ENCODE measurements around the gene REEP6. TPM values are rescaled to one million over a fixed set of nuclear protein-coding genes. Genes with fewer than 3 reads are reported as not detected.

REEP6 gene
- total RNA-seq, 3 donors from 2014 or later (not counting 1 experiment from before 2014, with no cell fraction given): 3.9 to 5.0 (median 4.3) TPM

GRCh38 chr19:1525343-1525742, 34.4 kb downstream of the REEP6 start:
- H3K27me3 Mint-ChIP-seq (ENCODE audit: low read depth in 2 of 2): peaks cover 19 to 38% of the 10 kb centered on the region in 2 donors
- peaks cover 0 to 8% of the 10 kb centered on the region in 2 donors for H3K4me1 Mint-ChIP-seq
- H3K4me3 ChIP-seq (ENCODE audit: low read length): no peak overlapping the region
- intact Hi-C loops (cut with micrococcal nuclease): no loop called here
- no peaks in the 10 kb centered on the region for H3K36me3 Mint-ChIP-seq
- H3K27me3 ChIP-seq (ENCODE audit: control insufficient read depth, insufficient read depth, low read length): peaks cover 20% of the 10 kb centered on the region
- H3K27ac Mint-ChIP-seq: no peak overlapping the region
- no peak for DNase-seq
- H3K9me3 Mint-ChIP-seq: no peaks in the 10 kb centered on the region
- 67% methylated on average over 31 of the region's 31 CpGs for WGBS (ENCODE audit: insufficient coverage)
- TF ChIP-seq CTCF (IDR thresholded peaks at IDR 0.05): no peak
- ATAC-seq: no peak
- no peaks in the 10 kb centered on the region for H3K9me3 ChIP-seq (ENCODE audit: control insufficient read depth, insufficient read depth, low read length)
- H3K4me1 ChIP-seq (ENCODE audit: control insufficient read depth, insufficient read depth, low read length): no peaks in the 10 kb centered on the region
- H3K36me3 ChIP-seq (ENCODE audit: control insufficient read depth, insufficient read depth, low read length): no peaks in the 10 kb centered on the region
- no peak overlapping the region for H3K4me3 Mint-ChIP-seq
- no peak overlapping the region for H3K27ac ChIP-seq (ENCODE audit: low read length)

- intact Hi-C loops (cut with micrococcal nuclease): no loop called here
- ATAC-seq: no peak
- H3K4me3 ChIP-seq (ENCODE audit: low read length): no peak overlapping the region
- no peak overlapping the region for H3K4me3 Mint-ChIP-seq
- H3K36me3 Mint-ChIP-seq: no peaks in the 10 kb centered on the region
- TF ChIP-seq CTCF (IDR thresholded peaks at IDR 0.05): no peak
- H3K27ac Mint-ChIP-seq: no peak overlapping the region
- peaks cover 19 to 38% of the 10 kb centered on the region in 2 donors for H3K27me3 Mint-ChIP-seq (ENCODE audit: low read depth in 2 of 2)
- H3K9me3 Mint-ChIP-seq: no peaks in the 10 kb centered on the region
- H3K4me1 ChIP-seq (ENCODE audit: control insufficient read depth, insufficient read depth, low read length): no peaks in the 10 kb centered on the region
- H3K27ac ChIP-seq (ENCODE audit: low read length): no peak overlapping the region
- no peaks in the 10 kb centered on the region for H3K9me3 ChIP-seq (ENCODE audit: control insufficient read depth, insufficient read depth, low read length)
- H3K27me3 ChIP-seq (ENCODE audit: control insufficient read depth, insufficient read depth, low read length): peaks cover 20% of the 10 kb centered on the region
- H3K36me3 ChIP-seq (ENCODE audit: control insufficient read depth, insufficient read depth, low read length): no peaks in the 10 kb centered on the region
- DNase-seq: no peak
- peaks cover 0 to 8% of the 10 kb centered on the region in 2 donors for H3K4me1 Mint-ChIP-seq
- WGBS (ENCODE audit: insufficient coverage): 80% methylated on average over 33 of the region's 33 CpGs
Observed at GRCh38 chr19:1526066-1526778, 35.2 kb downstream of the REEP6 start.

- 79% methylated on average over 18 of the region's 18 CpGs for WGBS (ENCODE audit: insufficient coverage)
- no peak overlapping the region for H3K27ac ChIP-seq (ENCODE audit: low read length)
- intact Hi-C loops (cut with micrococcal nuclease): no loop called here
- H3K4me3 ChIP-seq (ENCODE audit: low read length): no peak overlapping the region
- ATAC-seq (no peak), DNase-seq (no peak)
- peaks cover 20% of the 10 kb centered on the region for H3K27me3 ChIP-seq (ENCODE audit: control insufficient read depth, insufficient read depth, low read length)
- H3K36me3 Mint-ChIP-seq: no peaks in the 10 kb centered on the region
- peaks cover 19 to 36% of the 10 kb centered on the region in 2 donors for H3K27me3 Mint-ChIP-seq (ENCODE audit: low read depth in 2 of 2)
- H3K4me1 Mint-ChIP-seq: peaks cover 0 to 8% of the 10 kb centered on the region in 2 donors
- H3K36me3 ChIP-seq (ENCODE audit: control insufficient read depth, insufficient read depth, low read length): no peaks in the 10 kb centered on the region
- H3K4me3 Mint-ChIP-seq: no peak overlapping the region
- H3K9me3 ChIP-seq (ENCODE audit: control insufficient read depth, insufficient read depth, low read length): no peaks in the 10 kb centered on the region
- no peak for TF ChIP-seq CTCF (IDR thresholded peaks at IDR 0.05)
- no peaks in the 10 kb centered on the region for H3K9me3 Mint-ChIP-seq
- H3K4me1 ChIP-seq (ENCODE audit: control insufficient read depth, insufficient read depth, low read length): no peaks in the 10 kb centered on the region
- no peak overlapping the region for H3K27ac Mint-ChIP-seq
Observed at GRCh38 chr19:1526979-1527649, 36.1 kb downstream of the REEP6 start.

Data from natural killer cell (primary cell).